Calu3 (cell line): ENCODE measurements around the gene ZNF337. TPM values are rescaled to one million over a fixed set of nuclear protein-coding genes. Genes with fewer than 3 reads are reported as not detected.

ENCODE experiments used
- BruUV-seq: library from RNA; stranded (reverse); fragments of 400-500 nt; replicated peaks from 2 replicates; lab custom pipeline; 2021; lab: Mats Ljungman, UMichigan
- CTCF ChIA-PET: fragments of 300-600 bp; sonication (Branson Sonifier 250); formaldehyde crosslinking; loops from one replicate; lab custom pipeline; 2022; ENCODE audit warnings: antibody characterized with exemption; lab: Charles Lee
- DNase-seq: peaks from one replicate; pipeline ENCODE4 v3.0.0; 2022
- H3K27ac Mint-ChIP-seq: one replicate; pipeline ENCODE4 v1.8.0; 2022; ENCODE audit warnings: mixed read lengths; ENCODE audit not compliant: unreplicated experiment
- H3K27me3 Mint-ChIP-seq: one replicate; pipeline ENCODE4 v1.8.0; 2022; ENCODE audit warnings: mixed read lengths; ENCODE audit not compliant: unreplicated experiment
- H3K36me3 Mint-ChIP-seq: one replicate; pipeline ENCODE4 v1.8.0; 2022; ENCODE audit warnings: mild to moderate bottlenecking, moderate library complexity, mixed read lengths; ENCODE audit not compliant: insufficient read depth, unreplicated experiment
- H3K4me1 Mint-ChIP-seq: one replicate; pipeline ENCODE4 v1.8.0; 2022; ENCODE audit warnings: mild to moderate bottlenecking, low read depth, mixed read lengths; ENCODE audit not compliant: unreplicated experiment
- H3K4me3 Mint-ChIP-seq: one replicate; pipeline ENCODE4 v1.8.0; 2022; ENCODE audit warnings: mild to moderate bottlenecking, low read depth, moderate library complexity, mixed read lengths; ENCODE audit not compliant: unreplicated experiment
- H3K9me3 Mint-ChIP-seq: one replicate; pipeline ENCODE4 v1.8.0; 2022; ENCODE audit warnings: low read depth, mixed read lengths; ENCODE audit not compliant: unreplicated experiment
- intact Hi-C: fragments of 100-400 bp; cut with micrococcal nuclease; formaldehyde crosslinking; loops from one replicate; pipeline ENCODE4 v1.10.0; 2022; ENCODE audit not compliant: unreplicated experiment
- total RNA-seq: library from RNA; stranded (reverse); gene quantifications from 2 replicates; pipeline ENCODE4 v1.2.3, GENCODE V29; 2022
- TF ChIP-seq, protein P1 (sequence below): fragments of 200-600 bp; IDR thresholded peaks from one replicate; pipeline ENCODE4 v1.8.0; 2022; ENCODE audit warnings: antibody characterized with exemption; ENCODE audit not compliant: unreplicated experiment

ZNF337 gene
- total RNA-seq, 1 experiment from 2014 or later, result 6.6 TPM

DNA sequence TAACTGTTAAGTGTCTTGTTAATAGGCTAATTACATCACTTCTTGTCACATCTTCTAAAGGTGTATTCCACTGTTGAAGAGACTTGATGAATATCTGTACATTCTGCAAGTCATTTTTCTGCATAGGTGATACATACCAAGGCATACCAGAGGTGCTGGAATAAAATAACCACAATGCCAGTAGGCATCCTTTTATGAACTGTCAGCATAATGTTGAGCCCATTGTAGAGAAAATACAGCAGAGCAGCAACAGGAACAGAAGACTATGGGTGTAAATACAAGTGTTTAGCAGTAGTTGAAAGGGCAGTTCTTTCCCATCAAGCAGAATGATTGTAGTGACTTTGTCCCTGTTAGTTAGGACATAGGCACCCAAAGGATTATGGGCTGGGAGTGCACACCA lies 44.4 kb upstream of the ZNF337 start:
- CTCF ChIA-PET, result no interaction called here
- no TSS peak for BruUV-seq
- no peak for DNase-seq
- Mint-ChIP-seq H3K9me3 (no peaks in the 10 kb centered on the region), H3K4me1 (no peaks in the 10 kb centered on the region), H3K27me3 (no peaks in the 10 kb centered on the region), H3K4me3 (no peak overlapping the region), H3K27ac (no peak overlapping the region), H3K36me3 (no peaks in the 10 kb centered on the region)
- intact Hi-C loops, result no loop called here
- TF ChIP-seq, protein P1, sequence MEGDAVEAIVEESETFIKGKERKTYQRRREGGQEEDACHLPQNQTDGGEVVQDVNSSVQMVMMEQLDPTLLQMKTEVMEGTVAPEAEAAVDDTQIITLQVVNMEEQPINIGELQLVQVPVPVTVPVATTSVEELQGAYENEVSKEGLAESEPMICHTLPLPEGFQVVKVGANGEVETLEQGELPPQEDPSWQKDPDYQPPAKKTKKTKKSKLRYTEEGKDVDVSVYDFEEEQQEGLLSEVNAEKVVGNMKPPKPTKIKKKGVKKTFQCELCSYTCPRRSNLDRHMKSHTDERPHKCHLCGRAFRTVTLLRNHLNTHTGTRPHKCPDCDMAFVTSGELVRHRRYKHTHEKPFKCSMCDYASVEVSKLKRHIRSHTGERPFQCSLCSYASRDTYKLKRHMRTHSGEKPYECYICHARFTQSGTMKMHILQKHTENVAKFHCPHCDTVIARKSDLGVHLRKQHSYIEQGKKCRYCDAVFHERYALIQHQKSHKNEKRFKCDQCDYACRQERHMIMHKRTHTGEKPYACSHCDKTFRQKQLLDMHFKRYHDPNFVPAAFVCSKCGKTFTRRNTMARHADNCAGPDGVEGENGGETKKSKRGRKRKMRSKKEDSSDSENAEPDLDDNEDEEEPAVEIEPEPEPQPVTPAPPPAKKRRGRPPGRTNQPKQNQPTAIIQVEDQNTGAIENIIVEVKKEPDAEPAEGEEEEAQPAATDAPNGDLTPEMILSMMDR, result no peak

DNA sequence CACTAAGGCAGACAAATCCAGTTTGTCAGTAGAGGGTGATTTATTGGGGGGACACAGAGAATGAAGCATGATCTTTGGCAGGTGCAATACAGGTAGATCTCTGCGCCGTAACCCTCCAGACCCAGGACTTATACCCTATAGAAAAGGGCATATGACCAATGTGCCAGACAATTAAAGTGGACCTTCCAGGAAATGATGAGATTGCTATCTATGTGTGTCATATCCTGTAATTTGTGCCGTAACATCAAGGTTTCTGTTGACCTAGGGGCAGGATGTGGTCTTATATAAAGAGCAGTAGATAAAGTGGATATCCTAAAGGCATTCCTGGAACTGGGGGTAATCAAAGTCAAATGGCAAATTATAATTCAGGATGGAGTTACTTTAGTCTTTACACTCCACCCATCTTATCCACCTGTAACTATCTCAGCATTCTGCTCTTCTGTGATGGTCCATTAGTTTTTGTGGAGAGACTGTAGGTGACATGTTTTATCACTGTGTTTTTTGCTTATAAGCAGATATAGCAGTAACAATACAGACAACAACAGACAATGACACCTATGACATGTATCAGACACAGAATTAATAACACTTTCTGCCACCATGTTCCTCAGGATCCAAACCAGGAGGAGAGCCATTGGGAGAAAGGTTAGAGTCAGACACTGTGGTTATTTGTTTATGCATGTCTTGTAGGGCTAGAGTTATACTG lies 43.1 kb upstream of the ZNF337 start:
- CTCF ChIA-PET, result no interaction called here
- DNase-seq, result no peak
- Mint-ChIP-seq H3K36me3 (no peaks in the 10 kb centered on the region), H3K9me3 (no peaks in the 10 kb centered on the region), H3K4me1 (no peaks in the 10 kb centered on the region), H3K27ac (no peak overlapping the region), H3K4me3 (no peak overlapping the region), H3K27me3 (no peaks in the 10 kb centered on the region)
- TF ChIP-seq, protein P1, result no peak
- BruUV-seq, result no TSS peak
- intact Hi-C loops, result no loop called here

DNA sequence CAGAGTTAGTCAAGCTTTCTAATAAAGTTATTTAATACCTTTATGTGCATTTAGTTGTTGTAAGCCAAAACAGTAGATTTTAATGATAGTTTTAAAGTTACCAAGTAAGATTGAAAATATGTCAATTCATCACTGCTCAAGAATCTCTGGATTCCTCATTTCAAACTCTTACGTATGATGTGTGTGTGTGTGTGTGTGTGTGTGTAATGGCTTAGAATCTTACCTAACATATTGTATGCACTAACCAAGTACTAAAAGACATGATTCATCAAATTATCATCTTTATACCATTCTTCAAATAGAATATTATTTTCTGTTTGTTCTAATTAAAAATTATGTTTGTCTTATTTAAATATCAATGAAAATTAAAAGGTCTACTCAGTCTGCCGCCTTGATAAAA lies 41.5 kb upstream of the ZNF337 start:
- no TSS peak for BruUV-seq
- intact Hi-C loops, result no loop called here

DNA sequence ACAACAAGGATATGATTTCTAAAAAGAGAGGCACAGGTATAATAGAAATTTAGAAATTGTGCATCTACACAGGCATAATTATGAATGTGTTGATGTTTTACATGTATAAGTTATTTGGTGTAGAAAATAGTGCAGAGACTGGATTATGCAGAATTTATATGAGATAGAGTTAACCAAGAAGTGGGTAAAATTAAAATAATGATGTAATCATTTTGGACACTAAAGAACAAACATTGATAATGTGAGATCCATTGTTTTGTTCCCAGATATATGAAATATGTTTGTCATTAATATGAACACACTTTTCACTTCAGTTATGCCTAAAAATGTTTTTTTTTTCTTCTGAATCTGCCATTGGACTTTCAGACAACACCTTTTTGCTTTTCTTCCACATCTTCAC lies 37.2 kb upstream of the ZNF337 start:
- TF ChIP-seq, protein P1, result no peak
- DNase-seq, result no peak
- Mint-ChIP-seq H3K36me3 (no peaks in the 10 kb centered on the region), H3K27me3 (no peaks in the 10 kb centered on the region), H3K9me3 (no peaks in the 10 kb centered on the region), H3K27ac (no peak overlapping the region), H3K4me1 (no peaks in the 10 kb centered on the region), H3K4me3 (no peak overlapping the region)
- no TSS peak for BruUV-seq
- CTCF ChIA-PET, result no interaction called here
- intact Hi-C loops, result no loop called here

More for the DNA sequence above, 41.5 kb upstream of the ZNF337 start:
- TF ChIP-seq, protein P1, result no peak
- Mint-ChIP-seq H3K9me3 (no peaks in the 10 kb centered on the region), H3K4me3 (no peak overlapping the region), H3K4me1 (no peaks in the 10 kb centered on the region), H3K27me3 (no peaks in the 10 kb centered on the region), H3K27ac (no peak overlapping the region), H3K36me3 (no peaks in the 10 kb centered on the region)
- CTCF ChIA-PET, result no interaction called here
- DNase-seq, result no peak
